C4-2B (cell line): ENCODE data around the gene KCNK3.

ENCODE experiments used
- H3K27ac ChIP-seq: fragments of 450-650 bp; 2 replicates; pipeline ENCODE4 v1.5.1; 2017
- CTCF ChIP-seq: fragments of 450-650 bp; conservative IDR thresholded peaks from 2 replicates; pipeline ENCODE4 v1.5.1; 2017; ENCODE audit warnings: mild to moderate bottlenecking
- ZFX ChIP-seq: fragments of 450-650 bp; IDR thresholded peaks from 2 replicates; pipeline ENCODE4 v1.6.1; 2017

Gene KCNK3

GRCh38 chr2:26780203-26780760, 87.8 kb downstream of the KCNK3 start:
- H3K27ac ChIP-seq = no peak overlapping the region
- TF ChIP-seq CTCF (no peak), ZFX (no peak)
